B cell (primary cell): ENCODE data around the gene NOSIP. TPM values are rescaled to one million over a fixed set of nuclear protein-coding genes. Genes with fewer than 3 reads are reported as not detected.

Source experiments
- ATAC-seq: fragments of 200-7000 bp; cut with Tn5 transposase; one replicate; pipeline ENCODE4 v1.10.0; 2021; ENCODE audit warnings: low read depth, mild to moderate bottlenecking, moderate number of reproducible peaks, moderate library complexity
- CTCF ChIA-PET: fragments of 350-600 bp; sonication (Branson Sonifier 250); formaldehyde crosslinking; loops from one replicate; lab custom pipeline; 2021; ENCODE audit warnings: antibody characterized with exemption, inconsistent platforms; lab: Charles Lee
- POLR2A ChIA-PET: fragments of 350-600 bp; sonication (Branson Sonifier 250); formaldehyde crosslinking; loops from one replicate; lab custom pipeline; 2021; ENCODE audit warnings: antibody characterized with exemption; lab: Charles Lee
- DNase-seq: peaks from one replicate; pipeline ENCODE4 v3.0.0; 2013
- H2AFZ ChIP-seq: 2 replicates; pipeline ENCODE4 v1.6.1; 2012; ENCODE audit warnings: mild to moderate bottlenecking, low read depth, low read length; ENCODE audit not compliant: insufficient read depth, poor library complexity, severe bottlenecking
- H3K27ac ChIP-seq, 2 donors: 1 replicate in 1 of 2; 2 replicates in 1 of 2; pipeline ENCODE4 v1.5.1; 2012 to 2013; ENCODE audit warnings: low read length in 2 of 2, mild to moderate bottlenecking in 2 of 2, moderate library complexity in 1 of 2
- H3K27me3 ChIP-seq, 4 experiments: fragments of 200-600 bp in 1 of 4; sonication (generic) in 1 of 4; replicated peaks in 1 of 4; 1 replicate in 2 of 4; 2 replicates in 2 of 4; pipeline versions ENCODE4 v1.6.1 to v1.7.0; 2013 to 2016; ENCODE audit warnings: low read length in 3 of 4, mild to moderate bottlenecking in 2 of 4, mixed read lengths in 1 of 4, moderate library complexity in 1 of 4; ENCODE audit not compliant: insufficient read depth in 4 of 4, control insufficient read depth in 3 of 4; ENCODE audit errors: control extremely low read depth in 1 of 4
- H3K36me3 ChIP-seq, 2 experiments: replicated peaks in 1 of 2; 1 replicate in 1 of 2; 2 replicates in 1 of 2; pipeline versions ENCODE4 v1.6.1 to v1.7.1; 2013; ENCODE audit warnings: low read length in 1 of 2; ENCODE audit not compliant: insufficient read depth in 2 of 2, control insufficient read depth in 1 of 2; ENCODE audit errors: control extremely low read depth in 1 of 2, extremely low read depth in 1 of 2
- H3K4me1 ChIP-seq, 2 donors: fragments of 200-600 bp in 1 of 2; sonication (generic) in 1 of 2; 1 replicate in 1 of 2; 2 replicates in 1 of 2; pipeline versions ENCODE4 v1.5.1 to v1.6.1; 2013 to 2017; ENCODE audit warnings: low read length in 2 of 2; ENCODE audit not compliant: control insufficient read depth in 2 of 2, insufficient read depth in 2 of 2
- H3K4me2 ChIP-seq: replicated peaks from 2 replicates; pipeline ENCODE3; 2012; ENCODE audit warnings: mild to moderate bottlenecking, low read depth, low read length; ENCODE audit not compliant: poor library complexity, severe bottlenecking
- H3K4me3 ChIP-seq, 5 experiments: fragments of 200-600 bp in 1 of 5; sonication (generic) in 1 of 5; 1 replicate in 3 of 5; 2 replicates in 2 of 5; pipeline versions ENCODE4 v1.5.1 to v1.7.0; 2011 to 2016; ENCODE audit warnings: low read length in 4 of 5, mild to moderate bottlenecking in 4 of 5, low read depth in 2 of 5, control low read depth in 1 of 5, moderate library complexity in 1 of 5; ENCODE audit not compliant: insufficient read depth in 1 of 5; ENCODE audit errors: control extremely low read depth in 1 of 5, extremely low read depth in 1 of 5
- H3K79me2 ChIP-seq: fragments of 200-600 bp; sonication (generic); one replicate; pipeline ENCODE4 v1.6.0; 2016; ENCODE audit warnings: low read length; ENCODE audit not compliant: control insufficient read depth, insufficient read depth
- H3K9ac ChIP-seq: fragments of 200-600 bp; sonication (generic); 2 replicates; pipeline ENCODE4 v1.6.1; 2017; ENCODE audit warnings: mild to moderate bottlenecking, low read length, moderate library complexity
- H3K9me3 ChIP-seq, 3 donors: one replicate each; pipeline versions ENCODE4 v1.6.1 to v1.7.1; 2013; ENCODE audit warnings: low read length in 2 of 3; ENCODE audit not compliant: control insufficient read depth in 2 of 3, insufficient read depth in 1 of 3; ENCODE audit errors: control extremely low read depth in 1 of 3
- H4K20me1 ChIP-seq: 2 replicates; pipeline ENCODE4 v1.6.0; 2012; ENCODE audit warnings: mild to moderate bottlenecking, low read length; ENCODE audit not compliant: insufficient read depth, control insufficient read depth, poor library complexity, severe bottlenecking
- H3K27ac Mint-ChIP-seq: one replicate; pipeline ENCODE4 v1.8.0; 2021; ENCODE audit warnings: mixed read lengths
- H3K27me3 Mint-ChIP-seq: one replicate; pipeline ENCODE4 v1.8.0; 2021; ENCODE audit warnings: mixed read lengths
- H3K4me1 Mint-ChIP-seq: one replicate; pipeline ENCODE4 v1.8.0; 2021; ENCODE audit warnings: mixed read lengths
- H3K4me3 Mint-ChIP-seq: one replicate; pipeline ENCODE4 v1.8.0; 2021; ENCODE audit warnings: mixed read lengths
- H3K9me3 Mint-ChIP-seq: one replicate; pipeline ENCODE4 v1.8.0; 2022; ENCODE audit warnings: mixed read lengths; ENCODE audit not compliant: insufficient read depth
- CTCF ChIP-seq: fragments of 200-600 bp; IDR thresholded peaks from one replicate; pipeline ENCODE4 v1.8.0; 2022; ENCODE audit warnings: antibody characterized with exemption, mild to moderate bottlenecking
- EZH2 ChIP-seq: IDR thresholded peaks from 2 replicates; pipeline ENCODE4 v1.6.1; 2012; ENCODE audit warnings: borderline replicate concordance, low read depth, mild to moderate bottlenecking, moderate library complexity, low read length; ENCODE audit not compliant: insufficient read depth, poor library complexity, severe bottlenecking
- WGBS: methylation state at CpG from one replicate; pipeline ENCODE4 v1.1.5; 2013; ENCODE audit warnings: missing lambda C conversion rate; ENCODE audit not compliant: insufficient coverage; 5-methylcytosine and 5-hydroxymethylcytosine counted together
- intact Hi-C: fragments of 100-400 bp; cut with micrococcal nuclease; formaldehyde crosslinking; loops from one replicate; pipeline ENCODE4 v1.10.0; 2022
- polyA plus RNA-seq: library from polyadenylated mRNA; depleted of rRNA; stranded (reverse); fragments of >200 nt; gene quantifications from 2 replicates; pipeline ENCODE4 v1.2.3, GENCODE V29; 2012
- total RNA-seq, 2 donors: library from RNA; stranded (reverse); fragments of 120-200 nt in 1 of 2; gene quantifications; 1 replicate in 1 of 2; 2 replicates in 1 of 2; pipeline versions ENCODE4 v1.2.3 to v1.2.4, GENCODE V29; 2013 to 2022

NOSIP gene
- total and polyA plus RNA-seq, 2 donors (not counting 1 experiment from before 2014, with no cell fraction given) = 55.5 to 135 TPM

- WGBS = 98% methylated on average over 20 of the region's 23 CpGs
- H3K4me3 Mint-ChIP-seq = no peak overlapping the region
- H3K4me1 ChIP-seq = no peaks in the 10 kb centered on the region
- H3K4me2 ChIP-seq = no peak overlapping the region
- no peak overlapping the region for H3K27ac Mint-ChIP-seq
- H3K36me3 ChIP-seq = peaks cover 11 to 75% of the 10 kb centered on the region in 2 experiments
- H4K20me1 ChIP-seq = peaks cover 79% of the 10 kb centered on the region
- peaks cover 9% of the 10 kb centered on the region for H3K4me1 Mint-ChIP-seq
- ChIA-PET CTCF (no interaction called here), POLR2A (no interaction called here)
- H3K27ac ChIP-seq = no peak overlapping the region
- TF ChIP-seq CTCF (no peak), EZH2 (no peak)
- H3K4me3 ChIP-seq = no peak overlapping the region
- no peak for ATAC-seq
- no peaks in the 10 kb centered on the region for H3K27me3 Mint-ChIP-seq
- no peak for DNase-seq
- H3K9me3 Mint-ChIP-seq = no peaks in the 10 kb centered on the region
- peaks cover 58% of the 10 kb centered on the region for H3K79me2 ChIP-seq
- H2AFZ ChIP-seq = no peak overlapping the region
- H3K9ac ChIP-seq = no peak overlapping the region
- H3K27me3 ChIP-seq = no peaks in the 10 kb centered on the region
- peaks cover 0 to 11% (median 0%) of the 10 kb centered on the region in 3 donors for H3K9me3 ChIP-seq
- intact Hi-C loops = no loop called here
Measured at GRCh38 chr19:49615861-49616260, 35.5 kb upstream of the NOSIP start.

GRCh38 chr19:49614096-49614833, 33.9 kb upstream of the NOSIP start:
- no peaks in the 10 kb centered on the region for H3K27me3 Mint-ChIP-seq
- POLR2A ChIA-PET = no interaction called here
- DNase-seq (no peak), ATAC-seq (no peak)
- Histone ChIP-seq H3K79me2 (peaks cover 65% of the 10 kb centered on the region), H3K4me1 (no peaks in the 10 kb centered on the region), H3K4me3 (no peak overlapping the region), H3K27me3 (no peaks in the 10 kb centered on the region), H2AFZ (no peak overlapping the region), H3K9ac (no peak overlapping the region), H3K4me2 (no peak overlapping the region), H4K20me1 (peaks cover 83% of the 10 kb centered on the region), H3K27ac (no peak overlapping the region), H3K36me3 (peaks cover 11 to 73% of the 10 kb centered on the region in 2 experiments), H3K9me3 (peaks cover 0 to 11% (median 0%) of the 10 kb centered on the region in 3 donors)
- peak overlapping the region; percentile 32 for H3K4me3 Mint-ChIP-seq
- H3K4me1 Mint-ChIP-seq = peaks cover 9% of the 10 kb centered on the region
- TF ChIP-seq CTCF (no peak), EZH2 (no peak)
- WGBS = 88% methylated on average over 16 of the region's 19 CpGs
- intact Hi-C loops = no loop called here
- no peaks in the 10 kb centered on the region for H3K9me3 Mint-ChIP-seq
- H3K27ac Mint-ChIP-seq = peak overlapping the region; percentile 70
- CTCF ChIA-PET = no interaction called here
